OCI-LY7 (cell line): ENCODE results near the gene TSHZ2. TPM values are rescaled to one million over a fixed set of nuclear protein-coding genes. Genes with fewer than 3 reads are reported as not detected.

ENCODE experiments used
- BruUV-seq: library from RNA; stranded (reverse); fragments of 400-500 nt; replicated peaks from 2 replicates; lab custom pipeline; 2021; lab: Mats Ljungman, UMichigan
- CTCF ChIA-PET: fragments of 300-600 bp; sonication (Branson Sonifier 250); formaldehyde crosslinking; loops from one replicate; lab custom pipeline; 2022; ENCODE audit warnings: antibody characterized with exemption; ENCODE audit not compliant: unreplicated experiment; lab: Charles Lee
- POLR2A ChIA-PET: fragments of 300-600 bp; sonication (Branson Sonifier 250); formaldehyde crosslinking; loops from one replicate; lab custom pipeline; 2022; ENCODE audit warnings: antibody characterized with exemption; lab: Charles Lee
- DNase-seq: peaks from one replicate; pipeline ENCODE4 v3.0.0-alpha.2; 2015; ENCODE audit warnings: low spot score
- H2AFZ ChIP-seq: fragments of 200-600 bp; sonication (generic), shearing (Covaris generic); 2 replicates; pipeline ENCODE4 v1.6.1; 2014; ENCODE audit warnings: mild to moderate bottlenecking, antibody characterized with exemption, low read length, moderate library complexity
- H3K27ac ChIP-seq: fragments of 200-600 bp; sonication (generic); 2 replicates; pipeline ENCODE4 v1.5.1; 2014; ENCODE audit warnings: mixed run types, low read depth, mild to moderate bottlenecking, moderate library complexity, low read length, inconsistent platforms; ENCODE audit not compliant: poor library complexity, severe bottlenecking
- H3K36me3 ChIP-seq: fragments of 200-600 bp; sonication (generic); 2 replicates; pipeline ENCODE4 v1.6.1; 2014; ENCODE audit warnings: mild to moderate bottlenecking, antibody characterized with exemption, low read length, moderate library complexity, mixed read lengths; ENCODE audit not compliant: insufficient read depth
- H3K4me1 ChIP-seq: fragments of 200-600 bp; sonication (generic); 2 replicates; pipeline ENCODE4 v1.5.1; 2014; ENCODE audit warnings: mild to moderate bottlenecking, low read length; ENCODE audit not compliant: insufficient read depth, poor library complexity, severe bottlenecking
- H3K4me2 ChIP-seq: fragments of 200-600 bp; sonication (generic); 2 replicates; pipeline ENCODE4 v1.6.1; 2014; ENCODE audit warnings: mild to moderate bottlenecking, low read length
- H3K4me3 ChIP-seq: fragments of 200-600 bp; sonication (generic); 2 replicates; pipeline ENCODE4 v1.5.1; 2014; ENCODE audit warnings: mild to moderate bottlenecking, low read depth, low read length; ENCODE audit not compliant: poor library complexity, severe bottlenecking
- H3K79me2 ChIP-seq: fragments of 200-600 bp; sonication (generic); 2 replicates; pipeline ENCODE4 v1.6.1; 2016; ENCODE audit warnings: low read depth, mild to moderate bottlenecking, low read length, moderate library complexity, mixed read lengths; ENCODE audit not compliant: insufficient read depth
- H3K9me2 ChIP-seq: fragments of 200-600 bp; sonication (generic); 2 replicates; pipeline ENCODE4 v1.6.1; 2016; ENCODE audit warnings: mild to moderate bottlenecking, low read length, mixed read lengths; ENCODE audit not compliant: insufficient read depth
- H3K9me3 ChIP-seq: fragments of 200-600 bp; sonication (generic); 2 replicates; pipeline ENCODE4 v1.6.1; 2014; ENCODE audit warnings: mild to moderate bottlenecking, mixed run types, low read length, mixed read lengths
- H4K20me1 ChIP-seq: fragments of 200-600 bp; sonication (generic); 2 replicates; pipeline ENCODE4 v1.6.1; 2014; ENCODE audit warnings: mild to moderate bottlenecking, antibody characterized with exemption, low read length, moderate library complexity, mixed read lengths; ENCODE audit not compliant: insufficient read depth
- EZH2phosphoT487 ChIP-seq: fragments of 200-600 bp; sonication (generic); IDR thresholded peaks from 2 replicates; pipeline ENCODE4 v1.6.1; 2018; ENCODE audit warnings: low read depth, borderline replicate concordance, mild to moderate bottlenecking, mixed run types, antibody characterized with exemption, low read length, moderate library complexity, mixed read lengths
- intact Hi-C: fragments of 100-400 bp; cut with micrococcal nuclease; formaldehyde crosslinking; loops from one replicate; pipeline ENCODE4 v1.10.0; 2022; ENCODE audit not compliant: unreplicated experiment
- total RNA-seq, 2 experiments: library from RNA; depleted of rRNA in 1 of 2; stranded (reverse); fragments of >200 nt in 1 of 2; shearing (Covaris generic) in 1 of 2; gene quantifications; 2 replicates each; pipeline ENCODE4 v1.2.3, GENCODE V29; 2014 to 2022
- TF ChIP-seq, protein P1 (sequence below): fragments of 200-600 bp; sonication (generic); conservative IDR thresholded peaks from 2 replicates; pipeline ENCODE4 v1.5.1; 2014; ENCODE audit warnings: mild to moderate bottlenecking, antibody characterized with exemption, low read length, moderate library complexity, mixed read lengths

TSHZ2 gene
- total RNA-seq, 2 experiments from 2014 or later: not detected

DNA sequence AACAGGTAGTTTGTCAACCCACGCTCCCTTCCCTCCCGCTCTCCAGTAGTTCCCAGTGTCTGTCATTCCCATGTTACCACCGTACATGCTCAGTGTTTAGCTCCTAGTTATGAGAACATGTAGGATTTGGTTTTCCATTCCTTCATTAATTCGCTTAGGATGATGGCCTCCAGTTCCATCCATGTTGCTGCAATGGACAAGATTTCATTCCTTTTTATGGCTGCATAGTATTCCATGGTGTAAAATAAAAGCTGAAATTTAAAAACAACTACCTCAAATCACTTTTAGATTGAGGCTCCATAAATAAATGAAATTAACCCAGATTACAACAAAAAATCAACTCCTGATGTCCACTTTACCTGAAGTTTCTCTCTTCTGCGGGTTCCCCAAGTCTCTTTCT is 430.9 kb downstream of the TSHZ2 start:
- Histone ChIP-seq H3K4me3 (no peak overlapping the region), H3K9me2 (no peaks in the 10 kb centered on the region), H3K27ac (no peak overlapping the region), H3K79me2 (no peaks in the 10 kb centered on the region), H3K4me2 (no peak overlapping the region), H4K20me1 (no peaks in the 10 kb centered on the region), H2AFZ (no peak overlapping the region), H3K36me3 (no peaks in the 10 kb centered on the region), H3K9me3 (no peaks in the 10 kb centered on the region), H3K4me1 (no peaks in the 10 kb centered on the region)
- TF ChIP-seq, protein P1, sequence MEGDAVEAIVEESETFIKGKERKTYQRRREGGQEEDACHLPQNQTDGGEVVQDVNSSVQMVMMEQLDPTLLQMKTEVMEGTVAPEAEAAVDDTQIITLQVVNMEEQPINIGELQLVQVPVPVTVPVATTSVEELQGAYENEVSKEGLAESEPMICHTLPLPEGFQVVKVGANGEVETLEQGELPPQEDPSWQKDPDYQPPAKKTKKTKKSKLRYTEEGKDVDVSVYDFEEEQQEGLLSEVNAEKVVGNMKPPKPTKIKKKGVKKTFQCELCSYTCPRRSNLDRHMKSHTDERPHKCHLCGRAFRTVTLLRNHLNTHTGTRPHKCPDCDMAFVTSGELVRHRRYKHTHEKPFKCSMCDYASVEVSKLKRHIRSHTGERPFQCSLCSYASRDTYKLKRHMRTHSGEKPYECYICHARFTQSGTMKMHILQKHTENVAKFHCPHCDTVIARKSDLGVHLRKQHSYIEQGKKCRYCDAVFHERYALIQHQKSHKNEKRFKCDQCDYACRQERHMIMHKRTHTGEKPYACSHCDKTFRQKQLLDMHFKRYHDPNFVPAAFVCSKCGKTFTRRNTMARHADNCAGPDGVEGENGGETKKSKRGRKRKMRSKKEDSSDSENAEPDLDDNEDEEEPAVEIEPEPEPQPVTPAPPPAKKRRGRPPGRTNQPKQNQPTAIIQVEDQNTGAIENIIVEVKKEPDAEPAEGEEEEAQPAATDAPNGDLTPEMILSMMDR: no peak
- no peak for TF ChIP-seq EZH2phosphoT487
- DNase-seq: no peak
- no TSS peak for BruUV-seq
- ChIA-PET POLR2A (no interaction called here), CTCF (no interaction called here)
- intact Hi-C loops: no loop called here

DNA sequence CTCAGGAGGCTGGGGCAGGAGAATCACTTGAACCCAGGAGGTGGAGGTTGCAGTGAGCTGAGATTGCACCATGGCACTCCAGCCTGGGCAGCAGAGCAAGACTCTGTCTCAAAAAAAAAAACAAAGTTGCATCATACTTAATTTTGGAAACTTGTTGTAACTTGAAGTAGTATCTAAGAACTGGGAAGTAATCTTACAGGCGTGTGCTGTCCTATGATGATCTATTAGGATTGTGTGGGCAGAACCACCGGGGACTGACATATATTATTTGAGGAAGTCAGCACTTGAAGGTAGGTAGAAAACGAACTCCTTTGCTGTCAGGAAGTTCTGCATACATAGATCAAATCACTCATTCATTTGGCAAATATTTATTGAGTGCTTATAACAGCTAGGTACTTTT is 433.0 kb downstream of the TSHZ2 start:
- TF ChIP-seq, protein P1: no peak
- no peak for TF ChIP-seq EZH2phosphoT487
- Histone ChIP-seq H3K36me3 (no peaks in the 10 kb centered on the region), H3K27ac (no peak overlapping the region), H3K4me3 (no peak overlapping the region), H4K20me1 (no peaks in the 10 kb centered on the region), H2AFZ (no peak overlapping the region), H3K4me1 (no peaks in the 10 kb centered on the region), H3K9me3 (no peaks in the 10 kb centered on the region), H3K9me2 (no peaks in the 10 kb centered on the region), H3K79me2 (no peaks in the 10 kb centered on the region), H3K4me2 (no peak overlapping the region)
- intact Hi-C loops: no loop called here
- CTCF ChIA-PET: no interaction called here
- DNase-seq: no peak
- POLR2A ChIA-PET: no interaction called here
- no TSS peak for BruUV-seq

- ChIA-PET POLR2A (no interaction called here), CTCF (no interaction called here)
- Histone ChIP-seq H3K27ac (no peak overlapping the region), H3K4me2 (no peak overlapping the region), H3K4me3 (no peak overlapping the region), H3K9me3 (no peaks in the 10 kb centered on the region), H2AFZ (no peak overlapping the region), H3K79me2 (no peaks in the 10 kb centered on the region), H3K36me3 (no peaks in the 10 kb centered on the region), H4K20me1 (no peaks in the 10 kb centered on the region), H3K4me1 (no peaks in the 10 kb centered on the region), H3K9me2 (no peaks in the 10 kb centered on the region)
- TF ChIP-seq, protein P1: no peak
- no peak for TF ChIP-seq EZH2phosphoT487
- no peak for DNase-seq
- BruUV-seq: no TSS peak
- intact Hi-C loops: no loop called here
Observed at GRCh38 chr20:53406580-53406979, 434.4 kb downstream of the TSHZ2 start.
